VCaP (cell line): ENCODE results near the gene NBPF8.
"Not testable (repeated sequence)": the region's sequence is repeated elsewhere in the genome, so short reads cannot be mapped to it uniquely, and the experiment has no call there.

ENCODE experiments used
- H3K27ac ChIP-seq: fragments of 450-650 bp; 2 replicates; pipeline ENCODE4 v1.5.1; 2017
- CTCF ChIP-seq: fragments of 450-650 bp; conservative IDR thresholded peaks from 2 replicates; pipeline ENCODE4 v1.5.1; 2017; ENCODE audit warnings: mild to moderate bottlenecking, moderate library complexity

Gene NBPF8

GRCh38 chr1:120414911-120415480 is at the start of gene NBPF8:
TSS of gene NBPF8 (plus strand) at chr1:120415035. CDS start at chr1:120436523, 21,488 bp downstream.
- H3K27ac ChIP-seq, result peak within 1 kb of the TSS; percentile 67

- H3K27ac ChIP-seq, result not testable (repeated sequence)
Measured at GRCh38 chr1:120367709-120368108, 47.1 kb upstream of the NBPF8 start.

GRCh38 chr1:120386651-120387050 is 28.2 kb upstream of the NBPF8 start:
- not testable (repeated sequence) for H3K27ac ChIP-seq

GRCh38 chr1:120388597-120389126 is 26.2 kb upstream of the NBPF8 start:
- H3K27ac ChIP-seq, result not testable (repeated sequence)

- H3K27ac ChIP-seq, result not testable (repeated sequence)
Measured at GRCh38 chr1:120391365-120391764, 23.5 kb upstream of the NBPF8 start.

- H3K27ac ChIP-seq, result not testable (repeated sequence)
- TF ChIP-seq CTCF, result peak; percentile 40
Measured at GRCh38 chr1:120393316-120394232, 21.3 kb upstream of the NBPF8 start.

GRCh38 chr1:120405348-120405747 is 9.5 kb upstream of the NBPF8 start:
- H3K27ac ChIP-seq, result not testable (repeated sequence)

GRCh38 chr1:120414451-120414850 is 384 bp upstream of the NBPF8 start:
- H3K27ac ChIP-seq, result not testable (repeated sequence)

GRCh38 chr1:120415492-120415961 is 692 bp downstream of the NBPF8 start:
- peak overlapping the region; percentile 67 for H3K27ac ChIP-seq

- not testable (repeated sequence) for H3K27ac ChIP-seq
Measured at GRCh38 chr1:120425063-120425462, 10.2 kb downstream of the NBPF8 start.

- not testable (repeated sequence) for H3K27ac ChIP-seq
Measured at GRCh38 chr1:120431626-120432025, 16.8 kb downstream of the NBPF8 start.

GRCh38 chr1:120433831-120434230 is 19.0 kb downstream of the NBPF8 start:
- H3K27ac ChIP-seq, result not testable (repeated sequence)

GRCh38 chr1:120449124-120449523 is 34.3 kb downstream of the NBPF8 start:
- TF ChIP-seq CTCF, result 0 out of 2 replicates have a peak, but pooled peaks have one; percentile 8
- H3K27ac ChIP-seq, result not testable (repeated sequence)
